GM12878 (cell line): Measurements from ENCODE around the gene CD72. TPM values are rescaled to one million over a fixed set of nuclear protein-coding genes. Genes with fewer than 3 reads are reported as not detected.

Source experiments
- ATAC-seq: fragments of 200-7000 bp; cut with Tn5 transposase; 3 replicates; pipeline ENCODE4 v1.9.1; 2020; ENCODE audit warnings: mild to moderate bottlenecking, moderate library complexity
- BruUV-seq: library from RNA; stranded (reverse); fragments of 400-500 nt; replicated peaks from 2 replicates; lab custom pipeline; 2021; lab: Mats Ljungman, UMichigan
- CTCF ChIA-PET: fragments of 300-600 bp; sonication (Branson Sonifier 250); formaldehyde crosslinking; extraction: SDS; loops from one replicate; lab custom pipeline; 2021; ENCODE audit warnings: inconsistent platforms; lab: Yijun Ruan, JAX
- POLR2A ChIA-PET: fragments of 350-600 bp; formaldehyde crosslinking; extraction: SDS; loops from one replicate; lab custom pipeline; 2021; ENCODE audit warnings: inconsistent platforms; lab: Charles Lee
- RAD21 ChIA-PET: fragments of 300-600 bp; sonication (Branson Sonifier 250); formaldehyde crosslinking; loops from one replicate; lab custom pipeline; 2023; ENCODE audit warnings: antibody characterized with exemption; ENCODE audit not compliant: unreplicated experiment; lab: Charles Lee
- SMC1A ChIA-PET: fragments of 300-600 bp; sonication (Branson Sonifier 250); formaldehyde crosslinking; loops from one replicate; lab custom pipeline; 2023; ENCODE audit not compliant: unreplicated experiment, uncharacterized antibody; lab: Charles Lee
- DNase-seq: peaks from one replicate; pipeline ENCODE4 v3.0.0-alpha.2; 2011; ENCODE audit warnings: low read depth, low spot score
- FAIRE-seq: peaks from 3 replicates; lab custom pipeline; 2011; peaks lifted over from hg19 to GRCh38; lab: Jason Lieb, UNC
- H2AFZ ChIP-seq: 2 replicates; pipeline ENCODE4 v1.6.0; 2011; ENCODE audit warnings: low read depth, low read length, control low read depth; ENCODE audit not compliant: control insufficient read depth
- H3K27ac ChIP-seq: 2 replicates; pipeline ENCODE4 v1.5.1; 2011; ENCODE audit warnings: control low read depth; ENCODE audit not compliant: control insufficient read depth, insufficient read depth
- H3K27me3 ChIP-seq, 2 experiments: replicated peaks in 1 of 2; 2 replicates each; pipeline versions ENCODE4 v1.6.0 to v1.6.1; 2011; ENCODE audit warnings: low read length in 1 of 2; ENCODE audit not compliant: control insufficient read depth in 2 of 2, insufficient read depth in 2 of 2
- H3K36me3 ChIP-seq, 2 experiments: 2 replicates each; pipeline ENCODE4 v1.5.1; 2011; ENCODE audit warnings: low read length in 1 of 2; ENCODE audit not compliant: control insufficient read depth in 2 of 2, insufficient read depth in 2 of 2
- H3K4me1 ChIP-seq: 2 replicates; pipeline ENCODE4 v1.6.1; 2011; ENCODE audit warnings: mild to moderate bottlenecking, low read length, moderate library complexity, mixed read lengths; ENCODE audit not compliant: control insufficient read depth, insufficient read depth
- H3K4me2 ChIP-seq: 2 replicates; pipeline ENCODE4 v1.6.0; 2011; ENCODE audit warnings: control low read depth; ENCODE audit not compliant: control insufficient read depth, insufficient read depth
- H3K4me3 ChIP-seq: fragments of 200-600 bp; sonication (generic); 2 replicates; pipeline ENCODE4 v1.5.1; 2016
- H3K79me2 ChIP-seq: 2 replicates; pipeline ENCODE4 v1.6.0; 2011; ENCODE audit warnings: low read length; ENCODE audit not compliant: control insufficient read depth, insufficient read depth
- H3K9ac ChIP-seq: 2 replicates; pipeline ENCODE4 v1.8.0; 2011; ENCODE audit warnings: low read length, control low read depth, mixed read lengths; ENCODE audit not compliant: control insufficient read depth, insufficient read depth
- H3K9me3 ChIP-seq: replicated peaks from 3 replicates; pipeline ENCODE4 v1.5.1; 2011; ENCODE audit warnings: mild to moderate bottlenecking, low read length; ENCODE audit not compliant: control insufficient read depth, insufficient read depth
- H4K20me1 ChIP-seq: 2 replicates; pipeline ENCODE4 v1.6.0; 2011; ENCODE audit not compliant: control insufficient read depth, insufficient read depth
- WGBS: methylation state at CpG from one replicate; pipeline ENCODE4 v1.1.6; 2016; ENCODE audit warnings: low lambda C conversion rate; ENCODE audit not compliant: insufficient replicate concordance, insufficient coverage; ENCODE audit errors: missing lambda C conversion rate; 5-methylcytosine and 5-hydroxymethylcytosine counted together
- in situ Hi-C: fragments of 300-500 bp; cut with MboI; formaldehyde crosslinking; loops from 9 replicates; pipeline ENCODE4 v1.14.3; 2018; ENCODE audit warnings: mixed read lengths
- intact Hi-C: fragments of 100-400 bp; cut with micrococcal nuclease; formaldehyde crosslinking; loops from one replicate; pipeline ENCODE4 v1.14.2; 2022; ENCODE audit not compliant: unreplicated experiment
- polyA plus RNA-seq, 11 experiments: library from polyadenylated mRNA; depleted of rRNA in 4 of 11; unstranded in 6 of 11; stranded (reverse) in 5 of 11; fragments of >200 nt; fragmentation: Nextera tagmentation in 4 of 11; fragmentation: Illumina TruSeq in 1 of 11; extraction: Ambion mirVana in 4 of 11; extraction: Trizol in 1 of 11; gene quantifications; 1 replicate in 1 of 11; 2 replicates in 10 of 11; pipeline versions ENCODE4 v1.2.1 to v1.2.3, GENCODE V29; 2011 to 2016; ENCODE audit warnings: inconsistent platforms in 2 of 11, missing spikeins in 2 of 11, low read depth in 1 of 11
- total RNA-seq, 4 experiments: library from RNA; depleted of rRNA in 3 of 4; stranded (reverse); fragments of >200 nt in 3 of 4; fragmentation: Illumina TruSeq in 1 of 4; extraction: Trizol in 1 of 4; gene quantifications; 2 replicates each; pipeline versions ENCODE4 v1.2.1 to v1.2.3, GENCODE V29; 2013 to 2021
- TF ChIP-seq, protein P1 (sequence below): IDR thresholded peaks from 2 replicates; pipeline ENCODE4 v1.6.1; 2012; ENCODE audit warnings: improper control_type of control experiment, low read depth, low read length; ENCODE audit not compliant: insufficient replicate concordance

CD72 gene
- total and polyA plus RNA-seq, 10 of the 15 experiments (the other 5 are each of a cell fraction or from before 2014, with no cell fraction given): 2.1 to 14.2 (median 4.4) TPM

- 92% methylated on average over 7 of the region's 7 CpGs for WGBS
- no peaks in the 10 kb centered on the region; a peak in 1 of 4 replicates for H3K36me3 ChIP-seq
- H3K9me3 ChIP-seq: no peaks in the 10 kb centered on the region; the same call in 2 of the 3 replicates
- in situ Hi-C loops (loop anchor here (5.0 kb wide), 1 partner anchor 121 kb away; no protein-coding TSS in a partner anchor), intact Hi-C loops (loop anchor here (10.0 kb wide), 2 partner anchors 208 to 492 kb away; partner anchors contain the start of genes ATOSB, HINT2 and SPAG8)
- no peaks in the 10 kb centered on the region for H4K20me1 ChIP-seq
- SMC1A ChIA-PET: interaction anchor here (2.3 kb wide), 1 partner anchor 12 kb away, joined by 13 read pairs; the partner anchor contains the start of gene CD72
- H3K27me3 ChIP-seq: no peaks in the 10 kb centered on the region
- H3K4me3 ChIP-seq: no peak overlapping the region
- DNase-seq: no peak
- TF ChIP-seq, protein P1, sequence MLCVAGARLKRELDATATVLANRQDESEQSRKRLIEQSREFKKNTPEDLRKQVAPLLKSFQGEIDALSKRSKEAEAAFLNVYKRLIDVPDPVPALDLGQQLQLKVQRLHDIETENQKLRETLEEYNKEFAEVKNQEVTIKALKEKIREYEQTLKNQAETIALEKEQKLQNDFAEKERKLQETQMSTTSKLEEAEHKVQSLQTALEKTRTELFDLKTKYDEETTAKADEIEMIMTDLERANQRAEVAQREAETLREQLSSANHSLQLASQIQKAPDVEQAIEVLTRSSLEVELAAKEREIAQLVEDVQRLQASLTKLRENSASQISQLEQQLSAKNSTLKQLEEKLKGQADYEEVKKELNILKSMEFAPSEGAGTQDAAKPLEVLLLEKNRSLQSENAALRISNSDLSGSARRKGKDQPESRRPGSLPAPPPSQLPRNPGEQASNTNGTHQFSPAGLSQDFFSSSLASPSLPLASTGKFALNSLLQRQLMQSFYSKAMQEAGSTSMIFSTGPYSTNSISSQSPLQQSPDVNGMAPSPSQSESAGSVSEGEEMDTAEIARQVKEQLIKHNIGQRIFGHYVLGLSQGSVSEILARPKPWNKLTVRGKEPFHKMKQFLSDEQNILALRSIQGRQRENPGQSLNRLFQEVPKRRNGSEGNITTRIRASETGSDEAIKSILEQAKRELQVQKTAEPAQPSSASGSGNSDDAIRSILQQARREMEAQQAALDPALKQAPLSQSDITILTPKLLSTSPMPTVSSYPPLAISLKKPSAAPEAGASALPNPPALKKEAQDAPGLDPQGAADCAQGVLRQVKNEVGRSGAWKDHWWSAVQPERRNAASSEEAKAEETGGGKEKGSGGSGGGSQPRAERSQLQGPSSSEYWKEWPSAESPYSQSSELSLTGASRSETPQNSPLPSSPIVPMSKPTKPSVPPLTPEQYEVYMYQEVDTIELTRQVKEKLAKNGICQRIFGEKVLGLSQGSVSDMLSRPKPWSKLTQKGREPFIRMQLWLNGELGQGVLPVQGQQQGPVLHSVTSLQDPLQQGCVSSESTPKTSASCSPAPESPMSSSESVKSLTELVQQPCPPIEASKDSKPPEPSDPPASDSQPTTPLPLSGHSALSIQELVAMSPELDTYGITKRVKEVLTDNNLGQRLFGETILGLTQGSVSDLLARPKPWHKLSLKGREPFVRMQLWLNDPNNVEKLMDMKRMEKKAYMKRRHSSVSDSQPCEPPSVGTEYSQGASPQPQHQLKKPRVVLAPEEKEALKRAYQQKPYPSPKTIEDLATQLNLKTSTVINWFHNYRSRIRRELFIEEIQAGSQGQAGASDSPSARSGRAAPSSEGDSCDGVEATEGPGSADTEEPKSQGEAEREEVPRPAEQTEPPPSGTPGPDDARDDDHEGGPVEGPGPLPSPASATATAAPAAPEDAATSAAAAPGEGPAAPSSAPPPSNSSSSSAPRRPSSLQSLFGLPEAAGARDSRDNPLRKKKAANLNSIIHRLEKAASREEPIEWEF: no peak
- TF ChIP-seq, all 136 proteins: peak for 0
- FAIRE-seq: no peak
- RAD21 ChIA-PET: interaction anchor here (1.1 to 3.5 kb wide), 3 partner anchors 9 to 90 kb away, joined by 4 to 57 read pairs (median 6); partner anchors contain the start of gene SIT1
- POLR2A ChIA-PET: interaction anchor here (0.6 to 1.5 kb wide), 4 partner anchors 10 to 121 kb away, joined by 3 to 5 read pairs (median 4); partner anchors contain the start of genes CCDC107 and RMRP
- Histone ChIP-seq H3K79me2 (no peaks in the 10 kb centered on the region; the same call in 1 of the 2 replicates), H3K4me2 (no peak overlapping the region), H2AFZ (no peak overlapping the region), H3K9ac (no peak overlapping the region), H3K4me1 (peaks cover 8% of the 10 kb centered on the region), H3K27ac (no peak overlapping the region)
- no peak for ATAC-seq
- CTCF ChIA-PET: no interaction called here
- TSS peak; percentile 68 for BruUV-seq
Observed at GRCh38 chr9:35606726-35607125, 11.5 kb downstream of the CD72 start.
